HepG2 (cell line): ENCODE results near the gene C9orf78. TPM values are rescaled to one million over a fixed set of nuclear protein-coding genes. Genes with fewer than 3 reads are reported as not detected.

ENCODE experiments used
- DNMT1 ChIP-seq: sonication (generic); formaldehyde crosslinking; IDR thresholded peaks from 2 replicates; pipeline ENCODE4 v1.5.1; 2020; ENCODE audit warnings: mild to moderate bottlenecking, missing genetic modification reagents
- ERF ChIP-seq: IDR thresholded peaks from 2 replicates; pipeline ENCODE4 v1.6.1; 2018; ENCODE audit warnings: missing biosample characterization, missing genetic modification reagents
- HNRNPUL1 ChIP-seq: fragments of 200-400 bp; formaldehyde crosslinking; IDR thresholded peaks from 2 replicates; pipeline ENCODE4 v1.6.1; 2017; ENCODE audit warnings: low read depth, mild to moderate bottlenecking, low read length, moderate library complexity
- JUND ChIP-seq: sonication (generic); formaldehyde crosslinking; IDR thresholded peaks from 2 replicates; pipeline ENCODE4 v1.8.0; 2022; ENCODE audit warnings: mild to moderate bottlenecking, missing genetic modification reagents
- MTA3 ChIP-seq: sonication (generic); formaldehyde crosslinking; IDR thresholded peaks from 2 replicates; pipeline ENCODE4 v1.4.0; 2020; ENCODE audit warnings: missing genetic modification reagents
- NRL ChIP-seq: sonication (generic); formaldehyde crosslinking; IDR thresholded peaks from 2 replicates; pipeline ENCODE4 v1.5.0; 2020; ENCODE audit warnings: missing genetic modification reagents, mild to moderate bottlenecking, moderate library complexity, borderline replicate concordance
- PAF1 ChIP-seq: IDR thresholded peaks from 2 replicates; pipeline ENCODE4 v1.6.1; 2016; ENCODE audit warnings: missing genetic modification reagents, missing compliant biosample characterization
- RXRB ChIP-seq: IDR thresholded peaks from 2 replicates; pipeline ENCODE4 v1.6.1; 2016; ENCODE audit warnings: borderline replicate concordance, missing genetic modification reagents, missing compliant biosample characterization
- SUZ12 ChIP-seq: fragments of 150-350 bp; IDR thresholded peaks from 2 replicates; pipeline ENCODE4 v1.6.1; 2014; ENCODE audit warnings: low read depth, low read length
- ZFP41 ChIP-seq: sonication (generic); formaldehyde crosslinking; IDR thresholded peaks from 2 replicates; pipeline ENCODE4 v1.4.0; 2020; ENCODE audit warnings: mild to moderate bottlenecking, missing genetic modification reagents, borderline replicate concordance
- ZMYM3 ChIP-seq: sonication (generic); formaldehyde crosslinking; IDR thresholded peaks from 2 replicates; pipeline ENCODE4 v1.5.1; 2020; ENCODE audit warnings: mild to moderate bottlenecking, missing genetic modification reagents
- ZNF33B ChIP-seq: sonication (generic); formaldehyde crosslinking; IDR thresholded peaks from 2 replicates; pipeline ENCODE4 v1.5.1; 2020; ENCODE audit warnings: mild to moderate bottlenecking, missing genetic modification reagents
- ZNF484 ChIP-seq: sonication (generic); formaldehyde crosslinking; IDR thresholded peaks from 2 replicates; pipeline ENCODE4 v1.5.1; 2020; ENCODE audit warnings: mild to moderate bottlenecking, low read depth, missing genetic modification reagents, borderline replicate concordance
- ZNF629 ChIP-seq: sonication (generic); formaldehyde crosslinking; conservative IDR thresholded peaks from 2 replicates; pipeline ENCODE4 v1.5.0; 2020; ENCODE audit warnings: missing genetic modification reagents
- ZNF644 ChIP-seq: IDR thresholded peaks from 2 replicates; pipeline ENCODE4 v1.6.1; 2016; ENCODE audit warnings: low read depth
- ZNF709 ChIP-seq: sonication (generic); formaldehyde crosslinking; IDR thresholded peaks from 2 replicates; pipeline ENCODE4 v1.5.0; 2020; ENCODE audit warnings: mild to moderate bottlenecking, missing genetic modification reagents
- ZNF816 ChIP-seq: sonication (generic); formaldehyde crosslinking; IDR thresholded peaks from 2 replicates; pipeline ENCODE4 v1.8.0; 2022; ENCODE audit warnings: missing genetic modification reagents, mild to moderate bottlenecking, borderline replicate concordance
- ZSCAN31 ChIP-seq: sonication (generic); formaldehyde crosslinking; IDR thresholded peaks from 2 replicates; pipeline ENCODE4 v1.5.0; 2020; ENCODE audit warnings: low read depth, mild to moderate bottlenecking, missing genetic modification reagents
- polyA plus RNA-seq, 8 experiments: library from polyadenylated mRNA; depleted of rRNA in 3 of 8; stranded (reverse) in 7 of 8; unstranded in 1 of 8; fragments of >200 nt; fragmentation: Illumina TruSeq in 4 of 8; extraction: Trizol in 4 of 8; gene quantifications; 2 replicates each; pipeline versions ENCODE4 v1.2.1 to v1.2.3, GENCODE V29; 2011 to 2016; ENCODE audit warnings: low read depth in 4 of 8, missing spikeins in 1 of 8, mixed read lengths in 1 of 8; ENCODE audit not compliant: insufficient read depth in 1 of 8
- total RNA-seq, 5 experiments: library from RNA; depleted of rRNA; stranded (reverse); fragments of >200 nt; fragmentation: Illumina TruSeq; extraction: Trizol; gene quantifications; 2 replicates each; pipeline ENCODE4 v1.2.3, GENCODE V29; 2016; ENCODE audit warnings: low read depth in 1 of 5
- TF ChIP-seq, protein P1 (sequence below): sonication (generic); formaldehyde crosslinking; IDR thresholded peaks from 2 replicates; pipeline ENCODE4 v1.5.0; 2020; ENCODE audit warnings: mild to moderate bottlenecking, missing genetic modification reagents, moderate library complexity
- TF ChIP-seq, protein P2 (sequence below): fragments of 450-650 bp; IDR thresholded peaks from 2 replicates; pipeline ENCODE4 v1.6.1; 2016
- TF ChIP-seq, protein P3 (sequence below): IDR thresholded peaks from 2 replicates; pipeline ENCODE4 v1.6.1; 2012; ENCODE audit warnings: low read length, improper control_type of control experiment
- TF ChIP-seq, protein P4 (sequence below): sonication (generic); formaldehyde crosslinking; conservative IDR thresholded peaks from 2 replicates; pipeline ENCODE4 v1.4.0; 2020; ENCODE audit warnings: missing genetic modification reagents

C9orf78 gene
- total and polyA plus RNA-seq, 2 of the 13 experiments (the other 11 are each of a cell fraction or from before 2014, with no cell fraction given), result 18.4 to 35.5 TPM

DNA sequence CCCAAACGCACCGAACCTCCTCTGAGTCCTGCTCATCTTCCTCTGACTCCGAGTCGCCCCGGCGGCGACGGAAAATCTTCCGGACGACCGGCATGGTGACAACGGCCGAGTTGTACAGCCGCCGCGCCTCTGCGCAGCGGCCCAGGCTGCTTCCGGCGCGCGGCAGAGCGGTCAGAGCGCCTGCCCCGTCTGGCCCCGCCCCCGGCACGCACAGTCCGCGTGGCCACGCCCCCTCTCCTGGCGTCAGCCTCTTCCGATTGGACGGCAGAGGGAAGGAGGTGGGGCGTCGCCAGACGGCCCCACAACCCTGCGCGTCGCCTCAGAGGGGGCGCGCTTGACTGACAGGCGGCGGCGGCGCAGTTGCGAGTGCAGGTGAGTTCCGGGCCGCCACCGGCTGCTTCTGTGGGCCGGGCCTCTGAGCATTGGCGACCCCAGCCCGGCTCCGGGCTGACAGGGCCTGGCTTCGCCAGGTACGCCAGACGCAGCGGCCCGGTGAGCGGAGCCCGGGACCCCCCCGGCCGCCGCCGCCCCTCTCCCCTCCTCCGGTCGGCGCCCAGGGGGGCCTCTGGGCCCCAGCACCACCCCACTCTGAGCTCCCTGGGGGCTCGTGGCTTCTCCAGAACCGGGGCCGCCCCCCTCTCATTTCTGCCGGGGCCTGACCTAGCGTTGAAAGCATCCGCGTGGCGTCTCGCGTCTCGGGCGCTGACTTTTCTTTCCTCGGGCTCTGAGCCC lies at the start of gene C9orf78, which contains the start of gene USP20 (continued):
- TF ChIP-seq ZNF709 (CRISPR knock-in tag), result peak; percentile 15; the same call in 1 of the 2 replicates
- TF ChIP-seq ERF (CRISPR knock-in tag), result peak; percentile 53; the same call in 1 of the 2 replicates
- TF ChIP-seq, protein P1, sequence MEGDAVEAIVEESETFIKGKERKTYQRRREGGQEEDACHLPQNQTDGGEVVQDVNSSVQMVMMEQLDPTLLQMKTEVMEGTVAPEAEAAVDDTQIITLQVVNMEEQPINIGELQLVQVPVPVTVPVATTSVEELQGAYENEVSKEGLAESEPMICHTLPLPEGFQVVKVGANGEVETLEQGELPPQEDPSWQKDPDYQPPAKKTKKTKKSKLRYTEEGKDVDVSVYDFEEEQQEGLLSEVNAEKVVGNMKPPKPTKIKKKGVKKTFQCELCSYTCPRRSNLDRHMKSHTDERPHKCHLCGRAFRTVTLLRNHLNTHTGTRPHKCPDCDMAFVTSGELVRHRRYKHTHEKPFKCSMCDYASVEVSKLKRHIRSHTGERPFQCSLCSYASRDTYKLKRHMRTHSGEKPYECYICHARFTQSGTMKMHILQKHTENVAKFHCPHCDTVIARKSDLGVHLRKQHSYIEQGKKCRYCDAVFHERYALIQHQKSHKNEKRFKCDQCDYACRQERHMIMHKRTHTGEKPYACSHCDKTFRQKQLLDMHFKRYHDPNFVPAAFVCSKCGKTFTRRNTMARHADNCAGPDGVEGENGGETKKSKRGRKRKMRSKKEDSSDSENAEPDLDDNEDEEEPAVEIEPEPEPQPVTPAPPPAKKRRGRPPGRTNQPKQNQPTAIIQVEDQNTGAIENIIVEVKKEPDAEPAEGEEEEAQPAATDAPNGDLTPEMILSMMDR, result peak; percentile 49
- TF ChIP-seq JUND (CRISPR knock-in tag), result no peak
- no peak for TF ChIP-seq DNMT1 (CRISPR knock-in tag)
- TF ChIP-seq ZNF816 (CRISPR knock-in tag), result no peak
- no peak for TF ChIP-seq RXRB (CRISPR knock-in tag)
- no peak for TF ChIP-seq SUZ12
- TF ChIP-seq PAF1 (CRISPR knock-in tag), result no peak
- no peak for TF ChIP-seq HNRNPUL1
- TF ChIP-seq, protein P2, sequence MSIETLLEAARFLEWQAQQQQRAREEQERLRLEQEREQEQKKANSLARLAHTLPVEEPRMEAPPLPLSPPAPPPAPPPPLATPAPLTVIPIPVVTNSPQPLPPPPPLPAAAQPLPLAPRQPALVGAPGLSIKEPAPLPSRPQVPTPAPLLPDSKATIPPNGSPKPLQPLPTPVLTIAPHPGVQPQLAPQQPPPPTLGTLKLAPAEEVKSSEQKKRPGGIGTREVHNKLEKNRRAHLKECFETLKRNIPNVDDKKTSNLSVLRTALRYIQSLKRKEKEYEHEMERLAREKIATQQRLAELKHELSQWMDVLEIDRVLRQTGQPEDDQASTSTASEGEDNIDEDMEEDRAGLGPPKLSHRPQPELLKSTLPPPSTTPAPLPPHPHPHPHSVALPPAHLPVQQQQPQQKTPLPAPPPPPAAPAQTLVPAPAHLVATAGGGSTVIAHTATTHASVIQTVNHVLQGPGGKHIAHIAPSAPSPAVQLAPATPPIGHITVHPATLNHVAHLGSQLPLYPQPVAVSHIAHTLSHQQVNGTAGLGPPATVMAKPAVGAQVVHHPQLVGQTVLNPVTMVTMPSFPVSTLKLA, result peak; percentile 64
- TF ChIP-seq ZNF644, result no peak
- TF ChIP-seq ZFP41 (CRISPR knock-in tag), result no peak
- TF ChIP-seq ZNF629 (CRISPR knock-in tag), result no peak
- no peak for TF ChIP-seq ZNF484 (CRISPR knock-in tag)
- no peak for TF ChIP-seq ZSCAN31 (CRISPR knock-in tag)
- TF ChIP-seq ZMYM3 (CRISPR knock-in tag), result no peak
- TF ChIP-seq ZNF33B, result no peak
- TF ChIP-seq MTA3 (CRISPR knock-in tag), result no peak
- TF ChIP-seq, protein P3, sequence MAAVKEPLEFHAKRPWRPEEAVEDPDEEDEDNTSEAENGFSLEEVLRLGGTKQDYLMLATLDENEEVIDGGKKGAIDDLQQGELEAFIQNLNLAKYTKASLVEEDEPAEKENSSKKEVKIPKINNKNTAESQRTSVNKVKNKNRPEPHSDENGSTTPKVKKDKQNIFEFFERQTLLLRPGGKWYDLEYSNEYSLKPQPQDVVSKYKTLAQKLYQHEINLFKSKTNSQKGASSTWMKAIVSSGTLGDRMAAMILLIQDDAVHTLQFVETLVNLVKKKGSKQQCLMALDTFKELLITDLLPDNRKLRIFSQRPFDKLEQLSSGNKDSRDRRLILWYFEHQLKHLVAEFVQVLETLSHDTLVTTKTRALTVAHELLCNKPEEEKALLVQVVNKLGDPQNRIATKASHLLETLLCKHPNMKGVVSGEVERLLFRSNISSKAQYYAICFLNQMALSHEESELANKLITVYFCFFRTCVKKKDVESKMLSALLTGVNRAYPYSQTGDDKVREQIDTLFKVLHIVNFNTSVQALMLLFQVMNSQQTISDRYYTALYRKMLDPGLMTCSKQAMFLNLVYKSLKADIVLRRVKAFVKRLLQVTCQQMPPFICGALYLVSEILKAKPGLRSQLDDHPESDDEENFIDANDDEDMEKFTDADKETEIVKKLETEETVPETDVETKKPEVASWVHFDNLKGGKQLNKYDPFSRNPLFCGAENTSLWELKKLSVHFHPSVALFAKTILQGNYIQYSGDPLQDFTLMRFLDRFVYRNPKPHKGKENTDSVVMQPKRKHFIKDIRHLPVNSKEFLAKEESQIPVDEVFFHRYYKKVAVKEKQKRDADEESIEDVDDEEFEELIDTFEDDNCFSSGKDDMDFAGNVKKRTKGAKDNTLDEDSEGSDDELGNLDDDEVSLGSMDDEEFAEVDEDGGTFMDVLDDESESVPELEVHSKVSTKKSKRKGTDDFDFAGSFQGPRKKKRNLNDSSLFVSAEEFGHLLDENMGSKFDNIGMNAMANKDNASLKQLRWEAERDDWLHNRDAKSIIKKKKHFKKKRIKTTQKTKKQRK, result no peak
- TF ChIP-seq, protein P4, sequence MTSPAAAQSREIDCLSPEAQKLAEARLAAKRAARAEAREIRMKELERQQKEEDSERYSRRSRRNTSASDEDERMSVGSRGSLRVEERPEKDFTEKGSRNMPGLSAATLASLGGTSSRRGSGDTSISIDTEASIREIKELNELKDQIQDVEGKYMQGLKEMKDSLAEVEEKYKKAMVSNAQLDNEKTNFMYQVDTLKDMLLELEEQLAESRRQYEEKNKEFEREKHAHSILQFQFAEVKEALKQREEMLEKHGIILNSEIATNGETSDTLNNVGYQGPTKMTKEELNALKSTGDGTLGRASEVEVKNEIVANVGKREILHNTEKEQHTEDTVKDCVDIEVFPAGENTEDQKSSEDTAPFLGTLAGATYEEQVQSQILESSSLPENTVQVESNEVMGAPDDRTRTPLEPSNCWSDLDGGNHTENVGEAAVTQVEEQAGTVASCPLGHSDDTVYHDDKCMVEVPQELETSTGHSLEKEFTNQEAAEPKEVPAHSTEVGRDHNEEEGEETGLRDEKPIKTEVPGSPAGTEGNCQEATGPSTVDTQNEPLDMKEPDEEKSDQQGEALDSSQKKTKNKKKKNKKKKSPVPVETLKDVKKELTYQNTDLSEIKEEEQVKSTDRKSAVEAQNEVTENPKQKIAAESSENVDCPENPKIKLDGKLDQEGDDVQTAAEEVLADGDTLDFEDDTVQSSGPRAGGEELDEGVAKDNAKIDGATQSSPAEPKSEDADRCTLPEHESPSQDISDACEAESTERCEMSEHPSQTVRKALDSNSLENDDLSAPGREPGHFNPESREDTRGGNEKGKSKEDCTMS (CRISPR knock-in tag), result no peak
- no peak for TF ChIP-seq NRL (CRISPR knock-in tag)
